ENCODE measurements around the gene CDC14A.

Gene CDC14A

DNA sequence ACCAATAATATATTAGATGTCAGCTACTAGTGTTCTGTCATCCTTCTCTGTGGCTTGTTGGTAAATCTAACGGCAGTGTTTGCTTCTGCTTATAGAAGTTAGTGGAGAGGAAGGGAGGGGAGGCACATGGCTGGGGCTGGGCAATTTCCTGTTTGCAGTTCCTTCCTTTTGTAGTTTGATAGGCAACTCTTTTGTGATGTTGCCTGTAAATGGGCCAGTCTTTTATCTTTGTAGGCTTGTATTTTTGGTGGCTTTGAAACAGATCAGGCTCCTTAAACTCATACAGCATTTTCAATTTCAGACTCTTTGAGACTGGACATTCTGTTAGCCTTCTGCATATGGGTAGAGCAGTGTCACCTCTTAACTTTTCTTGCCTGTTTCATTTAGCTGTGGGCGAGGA, 48.1 kb downstream of the CDC14A start:
- TF ChIP-seq, protein P1, sequence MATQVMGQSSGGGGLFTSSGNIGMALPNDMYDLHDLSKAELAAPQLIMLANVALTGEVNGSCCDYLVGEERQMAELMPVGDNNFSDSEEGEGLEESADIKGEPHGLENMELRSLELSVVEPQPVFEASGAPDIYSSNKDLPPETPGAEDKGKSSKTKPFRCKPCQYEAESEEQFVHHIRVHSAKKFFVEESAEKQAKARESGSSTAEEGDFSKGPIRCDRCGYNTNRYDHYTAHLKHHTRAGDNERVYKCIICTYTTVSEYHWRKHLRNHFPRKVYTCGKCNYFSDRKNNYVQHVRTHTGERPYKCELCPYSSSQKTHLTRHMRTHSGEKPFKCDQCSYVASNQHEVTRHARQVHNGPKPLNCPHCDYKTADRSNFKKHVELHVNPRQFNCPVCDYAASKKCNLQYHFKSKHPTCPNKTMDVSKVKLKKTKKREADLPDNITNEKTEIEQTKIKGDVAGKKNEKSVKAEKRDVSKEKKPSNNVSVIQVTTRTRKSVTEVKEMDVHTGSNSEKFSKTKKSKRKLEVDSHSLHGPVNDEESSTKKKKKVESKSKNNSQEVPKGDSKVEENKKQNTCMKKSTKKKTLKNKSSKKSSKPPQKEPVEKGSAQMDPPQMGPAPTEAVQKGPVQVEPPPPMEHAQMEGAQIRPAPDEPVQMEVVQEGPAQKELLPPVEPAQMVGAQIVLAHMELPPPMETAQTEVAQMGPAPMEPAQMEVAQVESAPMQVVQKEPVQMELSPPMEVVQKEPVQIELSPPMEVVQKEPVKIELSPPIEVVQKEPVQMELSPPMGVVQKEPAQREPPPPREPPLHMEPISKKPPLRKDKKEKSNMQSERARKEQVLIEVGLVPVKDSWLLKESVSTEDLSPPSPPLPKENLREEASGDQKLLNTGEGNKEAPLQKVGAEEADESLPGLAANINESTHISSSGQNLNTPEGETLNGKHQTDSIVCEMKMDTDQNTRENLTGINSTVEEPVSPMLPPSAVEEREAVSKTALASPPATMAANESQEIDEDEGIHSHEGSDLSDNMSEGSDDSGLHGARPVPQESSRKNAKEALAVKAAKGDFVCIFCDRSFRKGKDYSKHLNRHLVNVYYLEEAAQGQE (IDR thresholded peaks at IDR 0.05; ENCODE audit: insufficient read depth in 1 of 2, low read depth in 2 of 2, low read length in 2 of 2) = no peak
- TF ChIP-seq SIN3A (IDR thresholded peaks at IDR 0.05; ENCODE audit: borderline replicate concordance, insufficient read depth, low read length) = peak; percentile 81; the same call in 1 of the 2 replicates
- TF ChIP-seq FOXP2 (optimal IDR thresholded peaks at IDR 0.05; ENCODE audit: borderline replicate concordance, extremely low read depth, extremely low read length, insufficient read depth) = no peak

DNA sequence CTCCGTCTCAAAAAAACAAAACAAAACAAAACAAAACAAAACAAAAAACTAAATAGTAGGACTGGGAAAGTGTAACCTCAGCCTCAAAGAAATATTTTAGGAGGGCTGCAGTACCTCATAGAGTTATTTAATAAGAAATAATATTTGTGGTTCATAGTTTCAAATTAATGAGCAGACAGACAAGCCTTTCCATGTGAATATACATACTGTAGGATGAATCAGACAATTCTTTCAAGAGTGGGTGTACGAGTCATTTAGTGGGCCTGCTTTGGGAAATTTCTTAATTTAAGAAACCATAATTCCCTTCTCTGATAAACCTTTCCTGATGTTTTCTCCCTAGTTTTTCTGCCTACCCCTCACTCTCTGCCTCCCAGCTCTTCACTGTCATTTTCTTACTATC, 52.5 kb downstream of the CDC14A start:
- TF ChIP-seq SIN3A (IDR thresholded peaks at IDR 0.05; ENCODE audit: borderline replicate concordance, insufficient read depth, low read length) (no peak), FOXP2 (optimal IDR thresholded peaks at IDR 0.05; ENCODE audit: borderline replicate concordance, extremely low read depth, extremely low read length, insufficient read depth) (no peak), TAF1 (IDR thresholded peaks at IDR 0.05; ENCODE audit: borderline replicate concordance, insufficient read depth, low read length) (no peak), POLR2AphosphoS5 (IDR thresholded peaks at IDR 0.05; ENCODE audit: low read depth, low read length) (no peak)
- TF ChIP-seq, protein P1 (IDR thresholded peaks at IDR 0.05; ENCODE audit: insufficient read depth in 1 of 2, low read depth in 2 of 2, low read length in 2 of 2) = no peak

DNA sequence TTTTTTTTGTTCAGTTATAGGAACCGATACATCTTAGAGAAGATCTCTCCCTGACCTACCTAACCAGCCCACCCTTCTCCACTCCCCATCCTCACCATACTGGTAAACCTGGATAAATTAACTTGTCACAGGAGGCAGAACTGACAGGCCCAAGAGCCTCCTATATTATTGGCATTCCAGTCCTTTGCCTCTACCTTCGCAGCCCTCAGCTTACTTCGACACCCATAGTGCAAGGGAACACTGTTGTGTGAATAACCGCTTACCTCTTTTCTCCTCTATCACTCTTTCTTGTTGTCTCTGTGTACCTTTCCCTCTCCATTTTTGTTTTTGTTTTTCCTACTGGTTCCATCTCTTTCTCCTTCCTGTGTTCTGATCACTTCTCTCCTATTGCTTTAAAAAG, 58.7 kb downstream of the CDC14A start:
- no peak for TF ChIP-seq FOXP2 (optimal IDR thresholded peaks at IDR 0.05; ENCODE audit: borderline replicate concordance, extremely low read depth, extremely low read length, insufficient read depth)
- no peak for TF ChIP-seq TAF1 (IDR thresholded peaks at IDR 0.05; ENCODE audit: borderline replicate concordance, insufficient read depth, low read length)
- TF ChIP-seq SIN3A (IDR thresholded peaks at IDR 0.05; ENCODE audit: borderline replicate concordance, insufficient read depth, low read length) = no peak
- TF ChIP-seq, protein P1 (IDR thresholded peaks at IDR 0.05; ENCODE audit: insufficient read depth in 1 of 2, low read depth in 2 of 2, low read length in 2 of 2) = no peak
- no peak for TF ChIP-seq POLR2AphosphoS5 (IDR thresholded peaks at IDR 0.05; ENCODE audit: low read depth, low read length)

DNA sequence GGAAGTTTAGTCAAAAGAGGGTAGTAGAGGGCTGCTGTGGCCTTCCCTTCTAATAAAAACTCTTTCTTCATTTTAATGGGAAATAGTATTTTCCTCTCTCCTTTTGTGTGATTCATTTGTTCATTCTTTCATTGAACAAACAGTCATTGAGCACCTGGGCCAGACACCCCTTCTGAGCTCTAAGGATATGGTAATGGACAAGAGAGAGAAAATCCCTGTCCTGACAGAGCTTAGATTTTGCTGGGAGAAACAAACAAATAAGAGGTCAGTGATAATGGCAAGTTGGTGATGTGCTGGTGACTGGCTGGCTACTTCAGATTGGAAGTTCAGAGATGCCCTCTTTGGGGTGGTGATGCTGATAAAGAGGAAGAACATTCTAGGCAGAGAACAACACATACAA, 59.3 kb downstream of the CDC14A start:
- TF ChIP-seq SIN3A (IDR thresholded peaks at IDR 0.05; ENCODE audit: borderline replicate concordance, insufficient read depth, low read length) (no peak), FOXP2 (optimal IDR thresholded peaks at IDR 0.05; ENCODE audit: borderline replicate concordance, extremely low read depth, extremely low read length, insufficient read depth) (no peak)
- TF ChIP-seq, protein P1 (IDR thresholded peaks at IDR 0.05; ENCODE audit: insufficient read depth in 1 of 2, low read depth in 2 of 2, low read length in 2 of 2) = no peak

- TF ChIP-seq POLR2AphosphoS5 (IDR thresholded peaks at IDR 0.05; ENCODE audit: low read depth, low read length) (no peak), TAF1 (IDR thresholded peaks at IDR 0.05; ENCODE audit: borderline replicate concordance, insufficient read depth, low read length) (no peak), FOXP2 (optimal IDR thresholded peaks at IDR 0.05; ENCODE audit: borderline replicate concordance, extremely low read depth, extremely low read length, insufficient read depth) (no peak), SIN3A (IDR thresholded peaks at IDR 0.05; ENCODE audit: borderline replicate concordance, insufficient read depth, low read length) (no peak)
- TF ChIP-seq, protein P1 (IDR thresholded peaks at IDR 0.05; ENCODE audit: insufficient read depth in 1 of 2, low read depth in 2 of 2, low read length in 2 of 2) = no peak
These were observed 60.7 kb downstream of the CDC14A start for GRCh38 chr1:100413035-100413434.

Data from PFSK-1 (cell line).